Kidney (tissue), 14 donors: ENCODE data around the gene SETDB2. TPM values are rescaled to one million over a fixed set of nuclear protein-coding genes. Genes with fewer than 3 reads are reported as not detected.

Experiments used
- DNase-seq, 5 donors: peaks; one replicate each; pipeline ENCODE4 v3.0.0-alpha.2; 2013 to 2020
- FAIRE-seq: peaks from 2 replicates; lab custom pipeline; 2012; peaks lifted over from hg19 to GRCh38; lab: Jason Lieb, UNC
- H3K27ac ChIP-seq, 2 donors: one replicate each; pipeline ENCODE4 v1.7.0; 2013; ENCODE audit warnings: low read depth in 2 of 2, low read length in 2 of 2, inconsistent platforms in 1 of 2
- H3K27me3 ChIP-seq: one replicate; pipeline ENCODE4 v1.7.1; 2013; ENCODE audit warnings: low read length, inconsistent platforms; ENCODE audit not compliant: control insufficient read depth, insufficient read depth
- H3K36me3 ChIP-seq, 3 donors: one replicate each; pipeline versions ENCODE4 v1.7.0 to v1.7.1; 2013; ENCODE audit warnings: low read length in 3 of 3, control low read depth in 1 of 3, inconsistent platforms in 1 of 3; ENCODE audit not compliant: insufficient read depth in 3 of 3, control insufficient read depth in 2 of 3
- H3K4me1 ChIP-seq, 3 donors: one replicate each; pipeline versions ENCODE4 v1.7.0 to v1.7.1; 2013; ENCODE audit warnings: low read length in 3 of 3, inconsistent platforms in 1 of 3, low read depth in 1 of 3; ENCODE audit not compliant: control insufficient read depth in 2 of 3, insufficient read depth in 2 of 3
- H3K4me3 ChIP-seq, 3 donors: one replicate each; pipeline versions ENCODE4 v1.7.0 to v1.8.1; 2013; ENCODE audit warnings: low read length in 3 of 3, control low read depth in 1 of 3, inconsistent platforms in 1 of 3
- H3K9ac ChIP-seq, 3 donors: one replicate each; pipeline versions ENCODE4 v1.7.0 to v1.7.1; 2013; ENCODE audit warnings: low read length in 3 of 3, control low read depth in 1 of 3, inconsistent platforms in 1 of 3
- H3K9me3 ChIP-seq, 3 donors: one replicate each; pipeline versions ENCODE4 v1.7.0 to v1.7.1; 2013; ENCODE audit warnings: low read length in 3 of 3, control low read depth in 1 of 3, inconsistent platforms in 1 of 3; ENCODE audit not compliant: control insufficient read depth in 2 of 3, insufficient read depth in 1 of 3
- intact Hi-C: fragments of 100-400 bp; cut with DNase I; formaldehyde crosslinking; loops from one replicate; pipeline ENCODE4 v1.11.1; 2022
- polyA plus RNA-seq: library from polyadenylated mRNA; stranded (reverse); fragments of 350-450 nt; fragmentation: Illumina TruSeq; extraction: RNeasy Lipid Tissue Mini Kit (QIAGEN cat#74804); gene quantifications from one replicate; pipeline ENCODE4 v1.2.3, GENCODE V29; 2014; ENCODE audit warnings: low read depth, low replicate concordance; ENCODE audit not compliant: insufficient read depth
- total RNA-seq: library from RNA; stranded (reverse); fragmentation: NEBNext Ultra II Directional; extraction: Animal tissue kit (Norgen Biotek cat#: 25700); gene quantifications from one replicate; pipeline ENCODE4 v1.2.1, GENCODE V29; 2021
- TF ChIP-seq, protein P1 (sequence below): IDR thresholded peaks from 3 replicates; pipeline ENCODE4 v1.5.1; 2012; ENCODE audit warnings: mild to moderate bottlenecking, moderate library complexity, borderline replicate concordance; ENCODE audit not compliant: insufficient read depth; ENCODE audit errors: extremely low read depth
- donor health status: control.
- donor health status: control.
- donor health status: control.
- donor health status: control.
- donor health status: control.
- donor health status: DM: yes; HTN: yes; CAD: no.
- donor health status: Normal renal cell carcinoma (clear cell type).

Gene SETDB2
- total and polyA plus RNA-seq, 2 donors from 2014 or later: 5.7 to 15.1 TPM

DNA sequence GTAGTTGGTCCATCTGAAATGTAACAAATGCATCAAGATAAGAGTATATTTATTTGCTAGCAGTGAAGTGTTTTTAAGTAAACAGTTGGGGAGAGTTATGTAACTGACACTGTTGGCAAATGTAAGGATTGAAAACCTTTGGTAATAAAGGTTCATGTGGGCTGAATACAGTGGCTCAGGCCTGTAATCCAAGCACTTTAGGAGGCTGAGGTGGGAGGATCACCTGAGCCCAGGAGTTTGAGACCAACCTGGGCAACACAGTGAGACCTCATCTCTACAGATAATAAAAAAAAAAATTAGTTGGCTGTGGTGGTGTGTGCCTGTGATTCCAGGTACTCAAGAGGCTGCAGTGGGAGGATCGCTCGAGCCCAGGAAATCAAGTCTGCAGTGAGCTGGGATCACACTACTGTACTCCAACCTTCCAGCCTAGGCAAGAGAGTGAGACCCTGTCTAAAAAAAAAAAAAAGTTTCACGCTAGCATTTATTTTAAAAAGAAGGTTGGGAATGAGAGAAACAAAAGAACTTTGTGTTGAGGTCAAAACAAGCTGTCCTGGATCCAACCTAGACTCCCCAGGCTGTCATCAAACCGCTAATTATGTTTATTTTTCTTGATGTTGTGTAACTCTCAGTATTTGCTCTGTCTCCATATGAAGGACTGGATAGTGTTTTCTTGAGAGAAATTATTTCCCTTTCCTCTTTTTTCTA, 20.7 kb downstream of the SETDB2 start:
- Histone ChIP-seq H3K9ac (no peak overlapping the region), H3K27me3 (no peaks in the 10 kb centered on the region), H3K4me3 (no peak overlapping the region), H3K9me3 (peaks cover 0 to 4% (median 0%) of the 10 kb centered on the region in 3 donors), H3K27ac (no peak overlapping the region), H3K4me1 (peaks cover 0 to 4% (median 0%) of the 10 kb centered on the region in 3 donors), H3K36me3 (peaks cover 4 to 25% (median 7%) of the 10 kb centered on the region in 3 donors)
- no peak for FAIRE-seq
- TF ChIP-seq, protein P1, sequence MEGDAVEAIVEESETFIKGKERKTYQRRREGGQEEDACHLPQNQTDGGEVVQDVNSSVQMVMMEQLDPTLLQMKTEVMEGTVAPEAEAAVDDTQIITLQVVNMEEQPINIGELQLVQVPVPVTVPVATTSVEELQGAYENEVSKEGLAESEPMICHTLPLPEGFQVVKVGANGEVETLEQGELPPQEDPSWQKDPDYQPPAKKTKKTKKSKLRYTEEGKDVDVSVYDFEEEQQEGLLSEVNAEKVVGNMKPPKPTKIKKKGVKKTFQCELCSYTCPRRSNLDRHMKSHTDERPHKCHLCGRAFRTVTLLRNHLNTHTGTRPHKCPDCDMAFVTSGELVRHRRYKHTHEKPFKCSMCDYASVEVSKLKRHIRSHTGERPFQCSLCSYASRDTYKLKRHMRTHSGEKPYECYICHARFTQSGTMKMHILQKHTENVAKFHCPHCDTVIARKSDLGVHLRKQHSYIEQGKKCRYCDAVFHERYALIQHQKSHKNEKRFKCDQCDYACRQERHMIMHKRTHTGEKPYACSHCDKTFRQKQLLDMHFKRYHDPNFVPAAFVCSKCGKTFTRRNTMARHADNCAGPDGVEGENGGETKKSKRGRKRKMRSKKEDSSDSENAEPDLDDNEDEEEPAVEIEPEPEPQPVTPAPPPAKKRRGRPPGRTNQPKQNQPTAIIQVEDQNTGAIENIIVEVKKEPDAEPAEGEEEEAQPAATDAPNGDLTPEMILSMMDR: no peak
- intact Hi-C loops: no loop called here
- no peak for DNase-seq

DNA sequence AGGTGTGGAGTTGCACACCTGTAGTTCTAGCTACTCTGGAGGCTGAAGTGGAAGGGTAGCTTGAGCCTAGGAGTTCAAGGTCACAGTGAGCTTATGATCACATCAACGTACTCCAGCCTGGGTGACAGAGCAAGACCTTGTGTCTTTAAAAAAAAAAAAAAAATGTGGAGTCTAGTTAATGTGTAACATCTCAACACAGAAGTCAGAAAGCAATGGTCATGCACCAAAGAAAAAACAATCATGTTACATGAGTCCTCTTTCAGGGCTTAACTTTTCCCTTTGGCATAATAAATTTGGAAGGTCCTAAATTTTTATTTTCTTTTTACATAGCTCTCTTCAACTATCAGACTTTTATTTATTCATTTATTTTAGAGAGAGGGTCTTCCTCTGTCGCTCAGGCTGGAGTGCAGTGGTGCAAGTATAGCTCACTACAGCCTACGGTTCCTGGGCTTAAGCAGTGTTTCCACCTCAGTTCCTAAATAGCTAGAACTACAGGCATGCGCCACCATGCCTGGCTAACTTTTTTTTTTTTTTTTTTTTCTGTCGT, 22.3 kb downstream of the SETDB2 start:
- Histone ChIP-seq H3K27ac (peak overlapping the region; percentile 56 to 68), H3K4me1 (peaks cover 0 to 4% (median 0%) of the 10 kb centered on the region in 3 donors), H3K4me3 (peak overlapping the region in 2 of 3 donors; percentile 32 to 33), H3K9me3 (peaks cover 0 to 4% (median 0%) of the 10 kb centered on the region in 3 donors), H3K27me3 (no peaks in the 10 kb centered on the region), H3K9ac (no peak overlapping the region), H3K36me3 (peaks cover 4 to 19% (median 10%) of the 10 kb centered on the region in 3 donors)
- intact Hi-C loops: no loop called here
- DNase-seq (peak in 3 of 5 donors; percentile 31 to 77 (median 63)), FAIRE-seq (peak; percentile 62)
- TF ChIP-seq, protein P1: no peak

DNA sequence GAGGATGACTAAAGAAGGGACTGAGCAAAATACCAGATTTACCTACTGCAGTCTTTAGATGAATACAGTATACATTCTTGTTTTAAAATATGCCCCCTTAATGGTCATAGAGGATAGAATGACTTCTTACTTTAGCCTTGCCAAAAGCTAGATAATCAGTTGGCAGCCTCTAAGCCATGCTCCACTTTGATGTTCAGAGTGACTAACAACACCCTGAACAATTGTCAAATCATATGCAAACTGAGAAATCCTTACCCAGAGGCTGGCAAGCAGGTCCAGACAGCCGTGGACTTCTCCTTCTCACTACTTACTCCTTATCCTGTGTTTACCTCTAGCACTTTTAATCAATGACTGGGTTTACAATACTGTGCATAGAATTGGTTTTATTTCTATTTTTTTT, 28.1 kb downstream of the SETDB2 start:
- Histone ChIP-seq H3K4me1 (peaks cover 0 to 3% (median 0%) of the 10 kb centered on the region in 3 donors), H3K36me3 (peaks cover 5 to 9% (median 7%) of the 10 kb centered on the region in 3 donors), H3K9ac (no peak overlapping the region), H3K4me3 (no peak overlapping the region), H3K27me3 (no peaks in the 10 kb centered on the region), H3K9me3 (no peaks in the 10 kb centered on the region), H3K27ac (no peak overlapping the region)
- intact Hi-C loops: no loop called here
- DNase-seq: no peak
- TF ChIP-seq, protein P1: no peak
- no peak for FAIRE-seq
